ENCODE measurements around the gene PCDHA7.
"Not testable (repeated sequence)": the region's sequence is repeated elsewhere in the genome, so short reads cannot be mapped to it uniquely, and the experiment has no call there.

The PCDHA7 gene

GRCh38 chr5:140823475-140823874 is 10.6 kb upstream of the PCDHA7 start:
- DNase-seq (ENCODE audit: low read depth): no peak

- no peak for DNase-seq (ENCODE audit: low read depth)
These were observed 6.2 kb upstream of the PCDHA7 start, which contains the start of gene PCDHA6 for GRCh38 chr5:140827704-140828361. PCDHA6 (plus strand) TSS chr5:140827960; CDS start chr5:140828092, 132 bp downstream.

GRCh38 chr5:140828362-140828737 is 5.7 kb upstream of the PCDHA7 start:
- no peak for DNase-seq (ENCODE audit: low read depth)

DNA sequence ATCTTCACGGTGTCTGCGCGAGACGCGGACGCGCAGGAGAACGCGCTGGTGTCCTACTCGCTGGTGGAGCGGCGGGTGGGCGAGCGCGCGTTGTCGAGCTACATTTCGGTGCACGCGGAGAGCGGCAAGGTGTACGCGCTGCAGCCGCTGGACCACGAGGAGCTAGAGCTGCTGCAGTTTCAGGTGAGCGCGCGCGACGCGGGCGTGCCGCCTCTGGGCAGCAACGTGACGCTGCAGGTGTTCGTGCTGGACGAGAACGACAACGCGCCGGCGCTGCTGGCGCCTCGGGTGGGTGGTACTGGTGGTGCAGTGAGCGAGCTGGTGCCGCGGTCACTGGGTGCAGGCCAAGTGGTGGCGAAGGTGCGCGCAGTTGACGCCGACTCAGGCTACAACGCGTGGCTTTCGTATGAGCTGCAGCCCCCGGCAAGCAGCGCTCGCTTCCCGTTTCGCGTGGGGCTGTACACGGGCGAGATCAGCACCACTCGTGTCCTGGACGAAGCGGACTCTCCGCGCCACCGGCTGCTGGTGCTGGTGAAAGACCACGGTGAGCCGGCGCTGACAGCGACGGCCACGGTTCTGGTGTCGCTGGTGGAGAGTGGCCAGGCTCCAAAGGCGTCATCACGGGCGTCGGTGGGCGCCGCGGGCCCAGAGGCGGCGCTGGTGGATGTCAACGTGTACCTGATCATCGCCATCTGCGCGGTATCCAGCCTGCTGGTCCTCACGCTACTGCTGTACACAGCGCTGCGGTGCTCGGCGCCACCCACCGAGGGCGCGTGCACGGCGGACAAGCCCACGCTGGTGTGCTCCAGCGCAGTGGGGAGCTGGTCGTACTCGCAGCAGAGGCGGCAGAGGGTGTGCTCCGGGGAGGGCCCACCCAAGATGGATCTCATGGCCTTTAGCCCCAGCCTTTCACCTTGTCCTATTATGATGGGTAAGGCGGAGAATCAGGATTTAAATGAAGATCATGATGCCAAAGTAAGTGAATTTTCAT is 4.3 kb upstream of the PCDHA7 start:
- not testable (repeated sequence) for DNase-seq (ENCODE audit: low read depth)

- not testable (repeated sequence) for DNase-seq (ENCODE audit: low read depth)
These were observed 455 bp downstream of the PCDHA7 start for GRCh38 chr5:140834439-140835008.

GRCh38 chr5:140835622-140836510 is 1.8 kb downstream of the PCDHA7 start:
- DNase-seq (ENCODE audit: low read depth): no peak

GRCh38 chr5:140840978-140841962 is 7.2 kb downstream of the PCDHA7 start, which contains the start of gene PCDHA8:
PCDHA8 (plus strand) TSS chr5:140841187; CDS start chr5:140841322, 135 bp downstream.
- no peak for DNase-seq (ENCODE audit: low read depth)

- DNase-seq (ENCODE audit: low read depth): no peak
These were observed 9.0 kb downstream of the PCDHA7 start for GRCh38 chr5:140842798-140843733.

- not testable (repeated sequence) for DNase-seq (ENCODE audit: low read depth)
These were observed 14.4 kb downstream of the PCDHA7 start, which contains the start of gene PCDHA9 for GRCh38 chr5:140848139-140849102. PCDHA9 (plus strand) TSS chr5:140848382; CDS start chr5:140848496, 114 bp downstream.

- DNase-seq (ENCODE audit: low read depth): not testable (repeated sequence)
These were observed 16.0 kb downstream of the PCDHA7 start for GRCh38 chr5:140849831-140850634.

- no peak for DNase-seq (ENCODE audit: low read depth)
These were observed 22.0 kb downstream of the PCDHA7 start, which contains the start of gene PCDHA10 for GRCh38 chr5:140855772-140856674. PCDHA10 (plus strand) TSS chr5:140855897; CDS start chr5:140856049, 152 bp downstream.

DNA sequence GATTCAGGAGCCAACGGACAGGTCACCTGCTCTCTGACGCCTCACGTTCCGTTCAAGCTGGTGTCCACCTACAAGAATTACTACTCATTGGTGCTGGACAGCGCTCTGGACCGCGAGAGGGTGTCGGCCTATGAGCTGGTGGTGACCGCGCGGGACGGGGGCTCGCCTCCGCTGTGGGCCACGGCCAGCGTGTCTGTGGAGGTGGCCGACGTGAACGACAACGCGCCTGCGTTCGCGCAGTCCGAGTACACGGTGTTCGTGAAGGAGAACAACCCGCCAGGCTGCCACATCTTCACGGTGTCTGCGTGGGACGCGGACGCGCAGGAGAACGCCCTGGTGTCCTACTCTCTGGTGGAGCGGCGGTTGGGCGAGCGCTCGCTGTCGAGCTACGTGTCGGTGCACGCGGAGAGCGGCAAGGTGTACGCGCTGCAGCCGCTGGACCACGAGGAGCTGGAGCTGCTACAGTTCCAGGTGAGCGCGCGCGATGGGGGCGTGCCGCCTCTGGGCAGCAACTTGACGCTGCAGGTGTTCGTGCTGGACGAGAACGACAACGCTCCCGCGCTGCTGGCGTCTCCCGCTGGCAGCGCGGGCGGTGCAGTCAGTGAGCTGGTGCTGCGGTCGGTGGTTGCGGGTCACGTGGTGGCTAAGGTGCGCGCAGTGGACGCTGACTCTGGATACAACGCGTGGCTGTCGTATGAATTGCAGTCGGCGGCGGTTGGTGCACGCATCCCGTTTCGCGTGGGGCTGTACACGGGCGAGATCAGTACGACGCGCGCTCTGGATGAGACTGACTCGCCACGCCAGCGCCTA is 23.3 kb downstream of the PCDHA7 start:
- no peak for DNase-seq (ENCODE audit: low read depth)

DNA sequence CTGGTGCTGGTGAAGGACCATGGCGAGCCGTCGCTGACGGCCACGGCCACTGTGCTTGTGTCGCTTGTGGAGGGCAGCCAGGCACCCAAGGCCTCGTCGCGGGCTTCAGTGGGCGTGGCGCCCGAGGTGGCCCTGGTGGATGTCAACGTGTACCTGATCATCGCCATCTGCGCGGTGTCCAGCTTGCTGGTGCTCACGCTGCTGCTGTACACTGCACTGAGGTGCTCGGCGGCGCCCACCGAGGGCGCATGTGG is 23.8 kb downstream of the PCDHA7 start:
- DNase-seq (ENCODE audit: low read depth): no peak

DNA sequence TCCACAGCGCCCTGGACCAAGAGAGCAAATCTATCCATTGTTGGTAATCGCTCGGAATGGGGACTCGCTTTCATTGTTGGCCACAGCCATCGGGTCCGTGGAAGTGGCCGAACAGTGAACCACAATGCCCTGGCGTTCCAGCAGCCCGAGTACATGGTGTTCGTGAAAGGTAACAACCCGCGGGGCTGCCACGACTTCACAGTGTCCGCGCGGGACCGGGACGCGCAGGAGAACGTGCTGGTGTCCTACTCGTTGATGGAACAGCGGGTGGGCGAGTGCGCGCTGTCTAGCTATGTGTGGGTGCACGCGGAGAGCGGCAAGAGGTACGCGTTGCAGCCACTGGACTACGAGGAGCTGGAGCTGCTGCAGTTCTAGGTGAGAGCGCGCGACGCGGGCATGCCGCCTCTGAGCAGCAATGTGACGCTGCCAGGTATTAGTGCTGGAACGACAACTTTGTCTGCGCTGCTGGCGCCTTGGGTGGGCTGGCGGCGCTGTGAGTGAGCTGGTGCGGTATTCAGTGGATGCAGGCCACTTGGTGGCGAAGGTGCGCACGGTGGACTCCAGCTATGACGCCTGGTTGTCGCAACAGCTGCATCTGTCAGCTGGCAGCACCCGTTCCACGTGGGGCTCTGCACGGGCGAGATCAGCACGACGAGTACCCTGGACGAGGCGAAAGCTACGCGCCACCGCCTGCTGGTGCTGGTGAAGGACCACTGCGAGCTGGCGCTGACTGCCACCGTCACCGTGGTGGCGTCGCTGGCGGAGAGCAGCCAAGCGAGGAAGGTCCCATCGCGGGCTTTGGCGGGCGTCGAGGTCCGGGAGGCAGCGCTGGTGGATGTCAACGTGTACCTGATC is 28.6 kb downstream of the PCDHA7 start:
- DNase-seq (ENCODE audit: low read depth): no peak

Measured in activated T-cell treated with anti-CD3 and anti-CD28 coated beads for 24 hours (primary cell).